ENCODE measurements around the gene GALNT14. TPM values are rescaled to one million over a fixed set of nuclear protein-coding genes. Genes with fewer than 3 reads are reported as not detected.

Gene GALNT14
- total RNA-seq, 1 experiment from 2014 or later, result 2.7 TPM

DNA sequence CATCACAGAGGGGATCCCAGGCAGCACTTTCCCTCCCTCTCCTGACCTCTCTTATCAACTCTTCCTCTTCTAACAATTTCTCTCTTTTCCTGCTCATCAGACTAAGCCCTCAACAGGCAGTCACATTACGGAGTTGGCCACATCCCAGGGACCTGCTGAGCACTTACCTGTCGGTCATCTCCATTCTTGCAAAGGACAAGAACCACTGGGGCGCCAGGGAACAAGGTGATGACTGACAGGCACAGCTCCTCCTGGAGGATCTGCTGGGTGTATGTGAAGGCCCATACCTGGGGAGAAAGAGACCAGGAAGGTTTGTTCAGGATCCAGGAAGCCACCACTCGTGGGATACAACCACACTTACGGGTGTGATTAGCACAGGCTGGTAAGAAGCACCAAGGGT lies 226.2 kb downstream of the GALNT14 start:
- Mint-ChIP-seq H3K27ac (no peak overlapping the region), H3K36me3 (ENCODE audit: insufficient read depth in 1 of 3, low read depth in 3 of 3) (peaks cover 1 to 8% (median 5%) of the 10 kb centered on the region in 3 experiments; a peak in 3 of 7 replicates), H3K27me3 (ENCODE audit: low read depth) (peaks cover 1% of the 10 kb centered on the region; the same call in 1 of the 2 replicates), H3K9me3 (peaks cover 0 to 3% of the 10 kb centered on the region in 2 experiments; a peak in 1 of 5 replicates), H3K4me3 (no peak overlapping the region), H3K4me1 (peaks cover 4 to 8% of the 10 kb centered on the region in 2 experiments)
- Histone ChIP-seq H2BK12ac (ENCODE audit: insufficient read length, low read depth, low read length) (no peak overlapping the region), H4K20me1 (ENCODE audit: control insufficient read depth, insufficient read depth, insufficient read length) (no peaks in the 10 kb centered on the region), H2AK5ac (ENCODE audit: insufficient read length, low read length) (no peak overlapping the region), H3K9me3 (ENCODE audit: control insufficient read depth, low read depth, low read length) (no peaks in the 10 kb centered on the region), H2BK5ac (ENCODE audit: insufficient read length, low read length) (no peak overlapping the region), H2BK15ac (ENCODE audit: low read depth, low read length) (no peak overlapping the region), H3K23me2 (ENCODE audit: insufficient read length, low read depth, low read length, poor library complexity, severe bottlenecking) (no peaks in the 10 kb centered on the region), H3K27ac (ENCODE audit: insufficient read length, low read depth, low read length) (no peak overlapping the region), H3K9ac (ENCODE audit: extremely low read depth, insufficient read length, low read length) (no peak overlapping the region), H2BK120ac (ENCODE audit: low read depth, low read length, poor library complexity, severe bottlenecking) (no peak overlapping the region), H3K23ac (ENCODE audit: insufficient read length, low read depth, low read length) (no peak overlapping the region), H4K5ac (ENCODE audit: insufficient read length, low read depth, low read length) (no peak overlapping the region), H3K4me2 (ENCODE audit: insufficient read depth, insufficient read length, low read length) (no peak overlapping the region), H3K79me1 (ENCODE audit: insufficient read depth, low read depth, low read length, poor library complexity, severe bottlenecking) (no peaks in the 10 kb centered on the region), H3K18ac (ENCODE audit: insufficient read length, low read depth, low read length) (no peak overlapping the region), H3K27me3 (ENCODE audit: insufficient read depth, low read length) (no peaks in the 10 kb centered on the region), H3K14ac (ENCODE audit: insufficient read depth, low read length) (no peak overlapping the region), H4K8ac (replicated peaks; ENCODE audit: insufficient read length, low read depth, low read length) (no peak overlapping the region), H3K79me2 (ENCODE audit: insufficient read depth, low read length) (no peaks in the 10 kb centered on the region), H4K91ac (ENCODE audit: insufficient read length, low read depth, low read length) (no peak overlapping the region), H2AFZ (ENCODE audit: low read length) (no peak overlapping the region), H3K4me1 (ENCODE audit: insufficient read depth, low read length) (no peaks in the 10 kb centered on the region), H3T11ph (ENCODE audit: low read length) (no peak overlapping the region), H2BK20ac (ENCODE audit: low read depth, low read length, poor library complexity, severe bottlenecking) (no peak overlapping the region), H3K4ac (ENCODE audit: low read depth, low read length) (no peak overlapping the region), H3K56ac (ENCODE audit: insufficient read length, low read depth, low read length) (no peak overlapping the region)
- WGBS (ENCODE audit: extremely low coverage, insufficient read length, low lambda C conversion rate), result no CpG with 5 or more reads among the region's 5 CpGs
- TF ChIP-seq, protein P1, sequence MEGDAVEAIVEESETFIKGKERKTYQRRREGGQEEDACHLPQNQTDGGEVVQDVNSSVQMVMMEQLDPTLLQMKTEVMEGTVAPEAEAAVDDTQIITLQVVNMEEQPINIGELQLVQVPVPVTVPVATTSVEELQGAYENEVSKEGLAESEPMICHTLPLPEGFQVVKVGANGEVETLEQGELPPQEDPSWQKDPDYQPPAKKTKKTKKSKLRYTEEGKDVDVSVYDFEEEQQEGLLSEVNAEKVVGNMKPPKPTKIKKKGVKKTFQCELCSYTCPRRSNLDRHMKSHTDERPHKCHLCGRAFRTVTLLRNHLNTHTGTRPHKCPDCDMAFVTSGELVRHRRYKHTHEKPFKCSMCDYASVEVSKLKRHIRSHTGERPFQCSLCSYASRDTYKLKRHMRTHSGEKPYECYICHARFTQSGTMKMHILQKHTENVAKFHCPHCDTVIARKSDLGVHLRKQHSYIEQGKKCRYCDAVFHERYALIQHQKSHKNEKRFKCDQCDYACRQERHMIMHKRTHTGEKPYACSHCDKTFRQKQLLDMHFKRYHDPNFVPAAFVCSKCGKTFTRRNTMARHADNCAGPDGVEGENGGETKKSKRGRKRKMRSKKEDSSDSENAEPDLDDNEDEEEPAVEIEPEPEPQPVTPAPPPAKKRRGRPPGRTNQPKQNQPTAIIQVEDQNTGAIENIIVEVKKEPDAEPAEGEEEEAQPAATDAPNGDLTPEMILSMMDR (conservative IDR thresholded peaks at IDR 0.05), result no peak
- no peak for DNase-seq

All from H9 (cell line).